Esophagus muscularis mucosa (tissue), 4 donors: Measurements from ENCODE around the gene STK24.

ENCODE experiments used
- CTCF ChIP-seq, 3 experiments: fragments of 200-600 bp in 2 of 3; fragments of 450-650 bp in 1 of 3; sonication (generic) in 2 of 3; IDR thresholded peaks; one replicate each; pipeline ENCODE4 v1.5.1; 2017 to 2019; ENCODE audit warnings: antibody characterized with exemption in 3 of 3, mild to moderate bottlenecking in 2 of 3, moderate library complexity in 1 of 3
- EP300 ChIP-seq: sonication (generic); formaldehyde crosslinking; IDR thresholded peaks from one replicate; pipeline ENCODE4 v1.6.1; 2017; ENCODE audit warnings: antibody characterized with exemption
- POLR2A ChIP-seq: fragments of 450-650 bp; IDR thresholded peaks from one replicate; pipeline ENCODE4 v1.6.1; 2017; ENCODE audit warnings: antibody characterized with exemption, moderate library complexity, mild to moderate bottlenecking, low read depth
- POLR2AphosphoS5 ChIP-seq, 2 donors: sonication (generic); formaldehyde crosslinking; IDR thresholded peaks; one replicate each; pipeline ENCODE4 v1.6.1; 2017; ENCODE audit warnings: antibody characterized with exemption in 2 of 2

GRCh38 chr13:98547455-98547854 lies 29.5 kb downstream of the STK24 start:
- TF ChIP-seq CTCF (IDR thresholded peaks at IDR 0.05) (no peak), POLR2A (no peak), POLR2AphosphoS5 (IDR thresholded peaks at IDR 0.05) (no peak), EP300 (no peak)
